Activated CD8-positive, alpha-beta memory T cell treated with anti-CD3 and anti-CD28 coated beads for 1 hour (primary cell): ENCODE data around the gene CCL27.
A peak's percentile ranks its signal among the peaks of the same experiment; 100 is the strongest.

ENCODE experiments used
- DNase-seq, 2 donors: peaks; one replicate each; pipeline ENCODE4 v3.0.0-alpha.2; 2020; ENCODE audit warnings: low read depth in 1 of 2; ENCODE audit errors: extremely low read depth in 1 of 2

Gene CCL27

GRCh38 chr9:34685591-34685990 is 23.1 kb upstream of the CCL27 start:
- DNase-seq: no peak

DNA sequence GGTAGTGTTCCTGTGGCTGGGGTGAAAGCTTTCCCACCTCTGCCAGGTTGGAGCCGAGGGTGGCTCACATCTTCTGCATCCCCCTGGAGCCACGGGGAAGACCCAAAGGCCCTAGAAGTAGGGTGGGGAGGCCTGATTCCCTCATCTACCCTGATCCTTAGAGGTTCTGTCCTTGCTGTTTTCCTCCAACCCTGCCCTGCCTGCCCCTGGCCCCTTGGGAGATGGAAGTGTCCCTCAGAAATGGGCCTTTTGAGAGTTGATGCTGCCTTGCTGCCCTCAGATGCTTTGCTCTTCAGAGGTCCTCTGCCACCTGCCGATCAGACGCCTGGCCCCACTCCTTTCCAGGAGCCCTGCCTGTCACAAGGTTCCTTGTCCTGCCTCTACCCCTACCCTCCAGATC is 22.4 kb upstream of the CCL27 start:
- no peak for DNase-seq

- no peak for DNase-seq
Observed at GRCh38 chr9:34684145-34684544, 21.7 kb upstream of the CCL27 start.

DNA sequence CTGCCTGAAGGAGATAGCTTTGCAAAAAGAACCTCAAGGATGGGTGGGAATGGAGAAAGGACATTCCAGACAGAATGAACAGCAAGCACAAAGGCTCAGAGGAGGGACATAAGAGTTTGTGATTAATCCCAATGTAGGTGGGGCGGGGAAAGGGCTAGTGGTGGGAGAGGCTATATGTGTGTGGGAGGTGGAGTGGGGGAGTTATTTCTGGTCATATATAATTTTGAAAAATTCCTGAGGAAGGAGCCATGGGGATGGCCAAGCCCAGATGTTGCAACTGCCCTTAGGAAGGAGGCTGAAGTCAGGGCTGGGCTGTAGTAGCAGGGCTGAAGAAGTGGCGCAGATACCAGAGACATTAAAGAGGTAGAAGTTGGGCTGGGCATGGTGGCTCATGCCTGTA is 13.4 kb upstream of the CCL27 start:
- DNase-seq: no peak

DNA sequence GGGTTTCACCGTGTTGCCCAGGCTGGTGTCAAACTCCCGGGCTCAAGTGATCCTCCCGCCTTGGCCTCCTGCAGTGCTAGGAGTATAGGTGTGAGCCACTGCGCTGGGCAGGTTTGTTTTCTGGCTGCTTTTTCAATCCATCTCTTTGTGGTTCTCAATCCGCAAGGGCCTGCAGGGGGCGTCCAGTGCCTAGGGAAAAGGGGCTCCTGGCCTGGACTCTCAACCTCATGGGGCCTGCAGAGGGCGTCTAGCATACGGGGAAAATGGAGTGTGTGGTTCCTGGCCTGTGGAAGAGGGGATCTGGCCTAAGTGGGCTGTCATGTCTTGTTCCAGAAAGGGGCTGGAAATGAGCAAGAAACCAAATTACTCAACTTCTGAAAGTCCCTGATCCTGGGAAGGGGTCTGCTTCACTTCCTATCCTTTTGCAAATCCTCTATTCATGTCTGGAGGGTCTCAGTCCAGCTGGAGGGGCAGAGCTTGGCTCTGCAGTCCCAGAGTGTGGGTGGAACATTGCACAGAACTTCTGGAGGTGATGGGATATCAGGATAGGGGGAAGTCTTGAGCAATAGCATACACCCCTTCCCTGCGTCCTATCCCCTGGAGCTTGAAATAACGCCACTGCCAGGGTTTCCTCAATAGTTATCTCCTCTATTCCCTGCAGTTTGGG is 12.7 kb upstream of the CCL27 start:
- peak in 1 of 2 donors; percentile 40 for DNase-seq

- DNase-seq: no peak
Observed at GRCh38 chr9:34674440-34674839, 12.0 kb upstream of the CCL27 start.

DNA sequence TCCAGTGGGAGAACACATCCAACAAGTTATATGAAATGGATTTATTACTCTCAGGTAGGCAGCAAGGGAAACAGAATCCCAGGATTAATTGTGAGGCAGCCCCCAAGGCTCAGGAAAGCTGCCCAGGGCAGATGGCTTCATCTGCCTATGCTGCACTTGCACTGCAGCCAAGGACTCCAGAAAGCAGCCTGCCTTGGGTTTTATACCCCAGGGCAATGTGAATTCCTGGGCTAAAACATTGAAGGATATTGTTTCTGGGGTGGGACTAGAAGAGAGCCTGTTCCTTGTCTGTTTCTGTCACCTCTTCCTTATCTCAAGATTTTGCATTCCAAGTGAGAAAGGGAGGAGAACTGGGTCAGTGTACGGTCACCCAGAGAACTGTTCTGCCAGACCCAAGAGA is 8.8 kb upstream of the CCL27 start:
- no peak for DNase-seq

DNA sequence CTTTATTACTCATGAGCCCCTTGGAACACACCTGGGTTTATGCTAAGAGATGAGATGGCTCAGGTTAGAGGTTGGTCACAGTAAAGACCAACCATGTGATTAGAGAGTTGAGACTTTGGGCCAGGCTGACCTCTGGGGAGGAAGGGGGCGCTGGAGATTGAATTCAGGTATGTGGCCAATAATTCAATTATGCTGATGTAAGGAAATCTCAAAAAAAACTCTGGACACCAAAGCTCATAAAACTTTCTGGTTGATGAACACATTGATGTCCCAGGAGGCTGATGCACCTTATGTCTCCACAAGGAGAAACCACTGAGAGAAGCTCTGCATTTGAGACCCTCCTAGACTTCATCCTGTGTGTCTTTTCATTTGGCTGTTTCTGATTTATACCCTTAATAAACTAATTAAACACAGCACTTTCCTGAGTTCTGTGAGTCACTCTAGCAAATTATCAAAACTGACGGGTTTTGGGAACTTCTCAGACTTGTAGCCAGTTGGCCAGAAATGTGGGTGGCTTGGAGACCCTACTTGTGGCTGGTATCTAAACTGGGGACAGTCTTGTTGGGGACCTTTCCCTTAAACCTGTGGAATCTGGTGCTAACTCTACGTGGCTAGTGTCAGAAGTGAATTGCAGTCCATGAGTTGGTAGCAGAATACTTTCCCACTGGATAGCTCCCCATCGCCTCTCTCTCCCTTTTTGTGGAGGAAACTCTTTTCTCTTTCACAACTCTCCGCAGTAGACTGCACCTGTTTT is 7.5 kb upstream of the CCL27 start:
- DNase-seq: no peak

GRCh38 chr9:34665381-34666250 is 3.2 kb upstream of the CCL27 start:
- peak; percentile 74 to 81 for DNase-seq

DNA sequence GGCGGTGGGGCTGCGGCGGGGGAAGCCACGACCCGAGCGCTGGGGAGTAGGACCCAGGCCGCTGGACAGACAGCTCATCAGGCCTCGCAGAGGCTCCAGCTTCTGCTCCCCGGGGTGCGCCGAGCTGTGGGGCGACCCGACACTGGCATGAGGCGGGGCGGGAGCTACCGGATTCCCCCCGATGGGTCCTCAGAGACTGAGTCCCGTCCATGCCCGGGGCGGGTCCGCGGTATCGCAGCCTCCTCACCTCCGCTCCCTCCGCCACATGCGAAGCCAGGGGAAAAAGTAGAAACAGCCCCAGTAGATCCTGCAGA is 2.6 kb upstream of the CCL27 start:
- DNase-seq: no peak

GRCh38 chr9:34664281-34665066 is 2.0 kb upstream of the CCL27 start:
- DNase-seq: peak in 1 of 2 donors; percentile 54

DNA sequence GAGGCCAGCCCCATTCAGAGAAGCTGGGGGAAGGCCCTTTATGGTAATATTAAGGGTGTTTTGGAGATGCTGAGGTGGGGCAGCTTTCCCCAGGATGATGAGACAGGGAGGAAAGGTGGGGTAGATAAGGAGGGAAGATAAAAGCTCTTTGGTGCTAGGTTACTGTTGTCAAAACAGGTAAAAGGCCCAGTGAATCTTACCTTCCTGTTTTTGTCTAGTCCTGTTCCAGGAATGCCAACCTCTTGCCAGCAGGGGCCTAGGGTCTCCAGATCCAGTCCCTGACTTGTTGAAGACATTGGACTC is 797 bp upstream of the CCL27 start:
- no peak for DNase-seq

- DNase-seq: no peak
Observed at GRCh38 chr9:34659592-34660253, 2.7 kb downstream of the CCL27 start.

DNA sequence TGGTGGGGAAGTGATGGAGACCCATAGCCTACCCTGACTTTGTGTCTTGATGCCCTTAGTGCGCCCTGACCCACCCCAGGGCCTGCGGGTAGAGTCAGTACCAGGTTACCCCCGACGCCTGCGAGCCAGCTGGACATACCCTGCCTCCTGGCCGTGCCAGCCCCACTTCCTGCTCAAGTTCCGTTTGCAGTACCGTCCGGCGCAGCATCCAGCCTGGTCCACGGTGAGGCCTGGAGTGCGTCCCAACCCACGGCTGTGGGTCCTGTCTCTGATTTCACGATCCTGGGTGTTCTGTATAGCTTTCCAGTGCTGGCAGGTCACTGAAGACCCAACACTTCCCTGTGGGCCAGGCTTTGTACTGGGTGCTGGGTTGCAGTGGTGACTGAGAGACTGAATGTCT is 4.0 kb downstream of the CCL27 start:
- no peak for DNase-seq

DNA sequence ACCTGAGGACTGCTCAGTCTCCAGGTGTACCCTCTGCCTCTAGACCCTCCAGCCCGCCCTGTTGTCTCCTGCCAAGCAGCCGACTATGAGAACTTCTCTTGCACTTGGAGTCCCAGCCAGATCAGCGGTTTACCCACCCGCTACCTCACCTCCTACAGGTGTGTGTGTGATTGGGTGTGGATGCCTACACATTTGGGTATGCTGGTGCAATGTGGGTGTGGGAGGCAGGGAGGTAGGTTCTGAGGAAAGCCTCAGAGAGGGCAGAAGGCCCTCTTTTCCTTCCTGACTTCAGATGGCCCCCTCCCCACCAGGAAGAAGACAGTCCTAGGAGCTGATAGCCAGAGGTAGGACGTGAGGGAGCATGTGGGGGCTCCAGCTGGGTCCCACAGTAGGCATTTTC is 5.5 kb downstream of the CCL27 start:
- no peak for DNase-seq

- no peak for DNase-seq
Observed at GRCh38 chr9:34655394-34655793, 7.1 kb downstream of the CCL27 start.

DNA sequence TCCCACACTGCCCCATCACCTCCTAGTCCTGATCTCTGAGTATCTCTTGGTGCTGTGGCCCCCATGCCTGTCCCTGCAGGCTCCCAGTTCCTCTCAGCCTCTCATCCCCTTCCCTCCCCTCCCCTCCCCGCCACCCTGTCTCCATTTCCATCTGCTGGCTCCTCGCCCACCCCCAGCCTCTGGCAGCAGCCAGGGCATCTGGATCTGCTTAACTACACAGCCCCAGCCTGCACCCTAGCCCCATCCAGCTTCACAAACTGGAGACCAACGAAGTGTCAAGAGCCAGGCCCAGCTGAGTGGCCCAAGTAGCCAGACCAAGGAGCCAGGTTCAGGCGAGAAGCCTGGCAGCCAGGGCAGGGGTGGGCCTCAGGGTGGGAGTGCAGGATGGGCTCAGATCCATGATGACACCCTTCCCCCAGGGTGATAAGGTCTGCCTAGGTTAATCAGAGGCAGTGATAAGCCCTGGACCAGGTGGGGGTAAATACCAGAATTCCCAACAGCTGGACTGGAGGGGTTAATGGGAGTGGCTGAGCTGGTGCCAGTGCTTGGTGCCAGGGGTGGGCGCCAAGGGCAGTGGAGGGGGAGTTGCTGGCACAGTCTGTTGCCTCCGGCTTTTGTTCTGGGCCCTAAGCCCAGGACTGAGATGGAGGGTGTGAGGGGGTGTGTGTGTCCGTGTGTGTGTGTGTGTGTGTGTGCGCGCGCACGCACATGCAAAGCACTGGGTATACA is 8.0 kb downstream of the CCL27 start:
- DNase-seq: no peak

DNA sequence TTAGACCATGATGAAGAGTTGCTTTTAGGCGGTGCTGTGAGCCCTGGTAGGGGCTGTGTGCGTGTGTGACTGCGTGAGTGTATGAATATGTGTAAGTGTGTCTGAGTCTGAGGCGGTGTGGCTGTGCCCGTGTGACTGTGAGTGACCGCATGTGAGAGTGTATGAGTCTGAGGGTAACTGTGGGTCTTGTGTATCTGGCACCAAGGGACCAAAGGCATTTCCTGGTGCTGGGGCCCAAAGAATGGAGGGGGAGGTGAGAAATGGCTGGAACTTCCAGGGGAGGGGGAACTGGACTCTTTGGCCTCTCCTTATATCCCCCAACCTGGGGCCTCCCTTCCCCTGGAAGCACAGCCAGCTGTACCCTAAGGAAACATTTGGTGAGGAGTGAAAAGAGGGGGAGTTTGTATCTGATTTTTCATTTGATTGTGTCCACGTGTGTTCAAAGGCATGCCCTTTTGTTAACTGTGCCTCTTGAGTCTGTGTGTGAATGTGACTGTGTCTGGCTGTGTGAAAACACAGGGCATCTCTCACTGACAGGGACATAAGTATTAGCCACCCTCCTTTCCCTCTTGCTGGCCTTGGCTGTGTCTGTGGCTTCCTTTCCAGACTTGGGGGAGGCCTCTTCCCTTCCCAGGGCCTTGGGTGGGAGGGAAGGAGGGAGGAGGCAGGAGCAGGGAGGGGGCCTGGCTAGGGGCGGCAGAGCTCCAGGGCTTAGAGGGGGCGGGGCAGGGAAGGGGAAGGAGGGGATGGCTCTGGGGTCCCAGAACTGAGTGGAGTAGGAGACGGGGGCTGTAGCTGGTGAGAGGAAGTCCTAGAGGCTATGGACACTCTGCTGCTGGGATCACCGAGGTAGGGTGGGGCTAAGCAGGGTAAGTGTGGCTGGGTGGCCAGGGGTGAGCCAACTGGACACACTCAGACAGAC is 9.0 kb downstream of the CCL27 start:
- DNase-seq: no peak

GRCh38 chr9:34652602-34653000 is 9.9 kb downstream of the CCL27 start:
- DNase-seq: no peak
